IPS DF 6.9 (cell line): Measurements from ENCODE around the gene SPAAR.
"Not testable (repeated sequence)": the region's sequence is repeated elsewhere in the genome, so short reads cannot be mapped to it uniquely, and the experiment has no call there.

Source experiments
- DNase-seq: peaks from one replicate; pipeline ENCODE4 v3.0.0-alpha.2; 2013; ENCODE audit warnings: low read depth, low spot score
- H3K27ac ChIP-seq: one replicate; pipeline ENCODE4 v1.5.1; 2013; ENCODE audit warnings: low read length, control low read depth
- H3K27me3 ChIP-seq: 2 replicates; pipeline ENCODE4 v1.6.1; 2013; ENCODE audit warnings: mild to moderate bottlenecking, low read length; ENCODE audit not compliant: control insufficient read depth, insufficient read depth
- H3K36me3 ChIP-seq: 2 replicates; pipeline ENCODE4 v1.6.1; 2013; ENCODE audit warnings: low read length; ENCODE audit not compliant: control insufficient read depth, insufficient read depth
- H3K4me1 ChIP-seq: 2 replicates; pipeline ENCODE4 v1.6.1; 2013; ENCODE audit warnings: low read length; ENCODE audit not compliant: control insufficient read depth, insufficient read depth
- H3K4me3 ChIP-seq: 2 replicates; pipeline ENCODE4 v1.5.1; 2013; ENCODE audit warnings: mild to moderate bottlenecking, low read length
- H3K9me3 ChIP-seq: 2 replicates; pipeline ENCODE4 v1.6.1; 2013; ENCODE audit warnings: low read length, inconsistent platforms; ENCODE audit not compliant: control insufficient read depth, insufficient read depth
- whole genome bisulfite sequencing: extraction: QIAGEN DNeasy Blood & Tissue Kit; methylation state at CpG from one replicate; pipeline ENCODE4 v1.1.7; 2013; ENCODE audit warnings: mixed read lengths, missing lambda C conversion rate; ENCODE audit not compliant: insufficient read length, insufficient coverage; 5-methylcytosine and 5-hydroxymethylcytosine counted together

The SPAAR gene

GRCh38 chr9:35871545-35871944 is 37.7 kb upstream of the SPAAR start:
- no CpG with 5 or more reads among the region's 3 CpGs for WGBS
- no peak overlapping the region for H3K27ac ChIP-seq
- H3K4me1 ChIP-seq, result peaks cover 3% of the 10 kb centered on the region; the same call in 1 of the 2 replicates
- no peaks in the 10 kb centered on the region for H3K27me3 ChIP-seq
- no peaks in the 10 kb centered on the region for H3K36me3 ChIP-seq
- DNase-seq, result no peak
- no peaks in the 10 kb centered on the region for H3K9me3 ChIP-seq
- no peak overlapping the region for H3K4me3 ChIP-seq

GRCh38 chr9:35872505-35872904 is 36.8 kb upstream of the SPAAR start:
- DNase-seq, result no peak
- peaks cover 3% of the 10 kb centered on the region; the same call in 1 of the 2 replicates for H3K4me1 ChIP-seq
- no peak overlapping the region for H3K27ac ChIP-seq
- no CpG with 5 or more reads among the region's 3 CpGs for WGBS
- H3K27me3 ChIP-seq, result no peaks in the 10 kb centered on the region
- H3K4me3 ChIP-seq, result no peak overlapping the region
- H3K36me3 ChIP-seq, result no peaks in the 10 kb centered on the region
- H3K9me3 ChIP-seq, result no peaks in the 10 kb centered on the region

GRCh38 chr9:35882263-35882848 is 26.9 kb upstream of the SPAAR start:
- no peak overlapping the region for H3K27ac ChIP-seq
- no peaks in the 10 kb centered on the region for H3K27me3 ChIP-seq
- H3K4me1 ChIP-seq, result no peaks in the 10 kb centered on the region
- no peaks in the 10 kb centered on the region for H3K36me3 ChIP-seq
- no peak overlapping the region for H3K4me3 ChIP-seq
- no CpG with 5 or more reads among the region's 4 CpGs for WGBS
- no peaks in the 10 kb centered on the region for H3K9me3 ChIP-seq
- DNase-seq, result peak; percentile 58

GRCh38 chr9:35882996-35883395 is 26.3 kb upstream of the SPAAR start:
- Histone ChIP-seq H3K27me3 (no peaks in the 10 kb centered on the region), H3K4me3 (no peak overlapping the region), H3K4me1 (no peaks in the 10 kb centered on the region), H3K36me3 (no peaks in the 10 kb centered on the region), H3K9me3 (no peaks in the 10 kb centered on the region), H3K27ac (no peak overlapping the region)
- no CpG with 5 or more reads among the region's 3 CpGs for WGBS
- DNase-seq, result no peak

- not testable (repeated sequence) for H3K4me3 ChIP-seq, DNase-seq, H3K4me1 ChIP-seq, H3K9me3 ChIP-seq, H3K27ac ChIP-seq, H3K36me3 ChIP-seq, H3K27me3 ChIP-seq
- WGBS, result no CpG with 5 or more reads among the region's 3 CpGs
These were observed 24.4 kb upstream of the SPAAR start for GRCh38 chr9:35884908-35885307.

- H3K4me1 ChIP-seq, result no peaks in the 10 kb centered on the region
- H3K27me3 ChIP-seq, result no peaks in the 10 kb centered on the region
- H3K9me3 ChIP-seq, result no peaks in the 10 kb centered on the region
- H3K36me3 ChIP-seq, result no peaks in the 10 kb centered on the region
- H3K4me3 ChIP-seq, result no peak overlapping the region
- H3K27ac ChIP-seq, result no peak overlapping the region
- WGBS, result no CpG with 5 or more reads among the region's 3 CpGs
- DNase-seq, result no peak
These were observed 17.6 kb upstream of the SPAAR start for GRCh38 chr9:35891646-35892045.

GRCh38 chr9:35892051-35892450 is 17.2 kb upstream of the SPAAR start:
- H3K27ac ChIP-seq, result no peak overlapping the region
- no CpG with 5 or more reads among the region's 1 CpG for WGBS
- DNase-seq, result no peak
- H3K4me3 ChIP-seq, result no peak overlapping the region
- no peaks in the 10 kb centered on the region for H3K4me1 ChIP-seq
- no peaks in the 10 kb centered on the region for H3K9me3 ChIP-seq
- no peaks in the 10 kb centered on the region for H3K27me3 ChIP-seq
- no peaks in the 10 kb centered on the region for H3K36me3 ChIP-seq

GRCh38 chr9:35896570-35896969 is 12.7 kb upstream of the SPAAR start:
- no peak overlapping the region for H3K27ac ChIP-seq
- WGBS, result no CpG with 5 or more reads among the region's 2 CpGs
- no peaks in the 10 kb centered on the region for H3K9me3 ChIP-seq
- no peaks in the 10 kb centered on the region for H3K36me3 ChIP-seq
- no peak overlapping the region for H3K4me3 ChIP-seq
- no peaks in the 10 kb centered on the region for H3K27me3 ChIP-seq
- H3K4me1 ChIP-seq, result no peaks in the 10 kb centered on the region
- no peak for DNase-seq

- H3K27me3 ChIP-seq, DNase-seq, H3K4me1 ChIP-seq, H3K36me3 ChIP-seq, H3K27ac ChIP-seq, H3K4me3 ChIP-seq, H3K9me3 ChIP-seq: not testable (repeated sequence)
- WGBS, result no CpG with 5 or more reads among the region's 7 CpGs
These were observed 11.8 kb upstream of the SPAAR start for GRCh38 chr9:35897376-35898099.

- H3K4me3 ChIP-seq, result no peak overlapping the region
- H3K4me1 ChIP-seq, result no peaks in the 10 kb centered on the region
- H3K36me3 ChIP-seq, result no peaks in the 10 kb centered on the region
- H3K27me3 ChIP-seq, result no peaks in the 10 kb centered on the region
- DNase-seq, result no peak
- no peaks in the 10 kb centered on the region for H3K9me3 ChIP-seq
- H3K27ac ChIP-seq, result no peak overlapping the region
These were observed 11.0 kb upstream of the SPAAR start for GRCh38 chr9:35898337-35898736.

GRCh38 chr9:35899021-35899420 is 10.3 kb upstream of the SPAAR start:
- H3K4me3 ChIP-seq, result no peak overlapping the region
- H3K36me3 ChIP-seq, result no peaks in the 10 kb centered on the region
- no CpG with 5 or more reads among the region's 2 CpGs for WGBS
- H3K27ac ChIP-seq, result no peak overlapping the region
- DNase-seq, result no peak
- no peaks in the 10 kb centered on the region for H3K9me3 ChIP-seq
- no peaks in the 10 kb centered on the region for H3K27me3 ChIP-seq
- no peaks in the 10 kb centered on the region for H3K4me1 ChIP-seq
